Stimulated activated CD8-positive, alpha-beta memory T cell treated with anti-CD3 and anti-CD28 coated beads, Interleukin-12 subunit alpha, Interleukin-12 subunit beta, amount 100 ng/mL, for 24 hours (primary cell): ENCODE measurements around the gene PCF11.

Experiments
- DNase-seq: peaks from one replicate; pipeline ENCODE4 v3.0.0-alpha.2; 2020; ENCODE audit errors: extremely low read depth

Gene PCF11

DNA sequence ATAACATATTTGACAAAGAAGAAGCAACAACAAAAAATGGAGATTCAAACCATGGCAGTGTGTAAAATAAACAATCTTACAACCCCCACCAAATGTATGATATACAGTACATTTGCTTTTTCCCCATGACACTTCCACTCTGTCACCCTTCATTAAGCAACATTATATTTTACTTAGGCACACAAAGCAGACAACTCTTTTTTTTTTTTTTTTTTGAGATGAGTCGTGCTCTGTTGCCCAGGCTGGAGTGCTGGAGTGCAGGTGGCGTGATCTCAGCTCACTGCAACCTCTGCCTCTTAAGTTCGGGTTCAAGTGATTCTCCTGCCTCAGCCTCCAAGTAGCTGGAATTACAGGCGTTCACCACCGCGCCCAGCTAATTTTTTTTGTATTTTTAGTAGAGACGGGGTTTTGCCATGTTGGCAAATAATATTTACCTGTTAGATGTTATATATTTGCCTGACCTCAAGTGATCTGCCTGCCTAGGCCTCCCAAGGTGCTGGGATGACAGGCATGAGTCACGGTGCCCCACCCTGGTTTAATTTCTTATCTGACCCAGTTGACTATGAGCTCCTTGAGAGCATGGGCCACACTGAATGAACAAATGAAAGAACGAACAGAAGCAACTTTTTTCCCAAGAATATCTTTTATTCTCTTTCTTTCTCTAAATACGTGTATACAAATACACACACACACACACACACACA lies 5.5 kb upstream of the PCF11 start:
- no peak for DNase-seq

DNA sequence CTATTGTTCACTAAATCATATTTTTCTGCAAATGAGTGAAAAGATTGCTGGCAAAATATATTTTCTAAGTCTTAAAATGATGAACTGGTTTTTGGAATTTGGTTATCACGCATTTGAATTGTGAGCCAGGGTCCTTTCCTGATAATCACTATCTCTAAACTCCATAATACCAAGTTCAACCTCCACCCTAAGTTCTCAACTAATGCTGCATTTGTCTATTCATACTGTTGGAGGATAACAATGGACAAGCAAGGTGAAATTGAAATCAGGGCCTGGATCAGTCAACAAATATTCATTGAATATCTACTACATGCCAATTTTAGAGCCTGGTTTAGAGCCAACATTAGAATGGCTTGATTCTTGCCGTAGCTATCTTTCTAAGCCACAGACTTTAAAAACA lies 4.7 kb upstream of the PCF11 start:
- no peak for DNase-seq

DNA sequence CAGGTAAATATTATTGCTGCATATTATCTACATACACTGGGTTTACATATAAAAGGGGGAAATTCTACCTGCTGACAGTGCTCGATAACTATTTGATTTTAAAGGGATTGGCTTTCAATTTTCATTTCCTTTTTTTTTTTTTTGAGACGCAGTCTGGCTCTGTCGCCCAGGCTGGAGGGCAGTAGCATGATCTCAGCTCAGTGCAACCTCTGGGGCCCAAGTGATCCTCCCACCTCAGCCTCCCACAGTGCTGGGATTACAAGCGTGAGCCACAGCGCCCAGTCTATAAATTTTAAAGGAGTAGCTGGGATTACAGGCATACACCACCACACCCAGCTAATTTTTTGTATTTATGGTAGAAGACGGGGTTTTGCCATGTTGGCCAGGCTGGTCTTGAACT lies 3.2 kb upstream of the PCF11 start:
- no peak for DNase-seq

GRCh38 chr11:83156144-83156995 lies 561 bp upstream of the PCF11 start:
- DNase-seq: peak; percentile 94

GRCh38 chr11:83157594-83158356 lies 844 bp downstream of the PCF11 start:
- DNase-seq: no peak

DNA sequence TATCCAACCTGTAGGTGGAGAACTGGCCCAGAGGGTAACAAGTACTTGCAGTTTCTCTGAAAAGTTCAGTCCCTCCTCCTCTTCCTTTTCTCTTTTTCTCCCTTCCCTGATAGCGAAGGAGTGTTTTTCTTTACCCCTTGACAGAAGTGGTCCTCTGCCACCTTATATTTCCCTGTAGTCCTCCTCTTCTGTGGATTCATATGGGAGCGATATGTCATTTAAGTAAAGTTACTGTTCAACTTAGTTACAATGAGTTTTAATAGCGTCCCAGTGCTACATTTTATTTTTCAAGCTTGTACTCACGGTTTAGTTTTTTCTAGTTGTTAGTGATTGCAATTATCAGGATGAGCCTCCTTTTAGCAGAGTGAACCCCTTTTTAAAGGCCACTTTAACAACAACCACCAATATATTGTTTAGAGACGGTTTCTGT lies 1.4 kb downstream of the PCF11 start:
- DNase-seq: no peak

DNA sequence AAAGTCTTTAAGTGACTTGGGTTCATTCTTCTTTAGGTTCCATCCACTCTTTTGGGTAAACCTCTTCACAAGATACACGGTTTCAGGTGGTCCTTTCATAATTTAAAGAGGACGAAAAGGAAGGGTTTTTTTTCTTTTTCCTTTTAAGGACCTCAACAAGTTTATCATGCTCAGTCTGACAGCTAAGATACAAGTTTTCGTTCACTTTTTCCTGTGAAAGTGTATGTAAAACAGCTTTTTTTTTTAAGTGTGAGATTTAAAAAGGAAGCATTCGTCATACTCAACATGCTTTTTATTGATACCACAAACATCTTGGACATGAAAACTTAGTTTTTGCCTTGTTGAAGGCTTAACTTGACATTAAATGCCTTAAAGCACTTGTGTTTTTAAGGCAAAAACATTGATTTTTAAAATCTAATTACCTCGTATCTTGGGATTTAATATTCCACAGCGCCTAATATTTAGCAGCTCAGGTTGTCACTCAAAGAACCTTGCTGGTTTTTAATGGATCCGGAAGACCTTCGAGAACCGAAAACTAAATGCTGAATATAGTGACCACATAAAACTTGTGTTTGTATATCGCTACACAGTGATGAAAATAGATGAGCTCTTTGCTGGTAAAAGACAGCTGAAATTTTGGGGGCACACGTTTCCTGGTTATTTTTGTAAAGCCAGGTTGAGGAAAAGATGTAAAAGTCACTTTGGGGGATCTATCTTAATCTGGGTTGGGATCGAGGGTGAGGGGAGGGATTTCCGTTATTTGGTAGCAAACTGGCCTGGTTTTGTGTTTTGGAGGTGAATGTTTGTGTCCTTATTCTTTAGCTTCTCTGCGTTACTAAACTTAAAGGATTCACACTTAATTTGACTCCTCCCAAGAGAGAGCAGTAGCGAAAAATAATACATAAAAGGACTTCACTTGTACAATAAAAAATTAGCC lies 2.3 kb downstream of the PCF11 start:
- DNase-seq: no peak

DNA sequence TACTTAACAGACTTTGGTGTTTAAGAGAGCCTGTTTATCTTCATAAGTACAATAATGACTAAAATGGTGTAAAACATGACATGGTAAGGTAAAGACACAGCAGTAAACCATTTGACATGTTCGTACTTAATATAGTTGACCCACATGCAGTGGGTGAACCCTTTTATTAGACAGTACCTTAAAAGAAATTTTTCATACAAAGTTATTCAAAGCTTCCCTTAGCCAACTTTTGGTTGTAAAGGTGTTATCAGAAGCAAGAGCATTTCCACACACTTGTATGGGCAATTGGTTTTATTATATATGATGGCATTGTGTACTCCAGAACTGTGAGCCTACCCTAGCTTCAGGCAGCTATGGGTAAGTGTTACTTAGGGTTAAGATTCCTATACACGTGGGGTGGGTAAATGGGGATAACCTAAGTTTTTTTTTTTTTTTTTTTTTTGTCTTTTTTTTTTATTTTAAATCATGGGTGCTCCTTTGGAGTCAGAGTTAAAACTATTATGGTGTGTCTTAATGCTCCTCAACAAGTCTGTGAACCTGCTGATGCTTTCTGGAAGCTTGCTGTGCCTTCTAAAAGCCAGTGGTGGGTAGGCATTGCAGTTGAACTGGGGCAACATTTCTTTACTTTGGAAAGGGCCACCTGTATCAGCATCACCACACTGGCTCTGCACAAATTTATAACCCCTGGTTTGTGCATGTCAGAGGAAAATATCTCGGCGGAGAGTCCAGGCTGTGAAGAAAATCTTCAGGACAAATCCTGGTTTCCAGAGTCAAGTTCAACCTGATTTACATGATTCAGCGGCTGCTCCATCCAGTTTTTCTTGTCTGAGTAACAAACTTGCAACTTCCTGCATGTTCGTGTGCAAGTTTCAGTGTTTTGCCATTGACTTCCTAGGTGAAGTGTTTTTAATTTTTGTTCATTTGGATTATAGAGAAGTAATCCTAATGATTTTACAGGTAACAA lies 3.3 kb downstream of the PCF11 start:
- DNase-seq: no peak

- no peak for DNase-seq
Measured at GRCh38 chr11:83161610-83162199, 4.8 kb downstream of the PCF11 start.

DNA sequence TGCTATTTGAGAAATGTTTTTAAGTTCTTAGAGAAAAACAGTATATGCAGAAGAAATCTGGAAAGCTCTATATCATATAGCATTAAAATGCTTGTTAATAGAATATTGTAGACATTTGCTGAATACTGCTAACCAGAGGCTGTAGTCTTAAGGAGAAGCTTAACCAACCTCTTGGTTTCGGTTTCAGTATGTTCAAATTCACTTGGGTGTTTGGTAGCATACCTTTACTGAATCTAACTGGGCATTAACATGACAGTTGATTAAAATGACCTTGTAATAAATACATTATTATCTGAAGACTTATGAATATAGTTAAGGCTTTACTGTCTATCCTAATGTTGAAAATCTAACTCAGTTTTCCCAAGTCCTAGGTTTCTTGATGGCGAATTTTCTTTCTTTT lies 5.4 kb downstream of the PCF11 start:
- DNase-seq: no peak

- DNase-seq: no peak
Measured at GRCh38 chr11:83166193-83166866, 9.4 kb downstream of the PCF11 start.

GRCh38 chr11:83168756-83169155 lies 11.8 kb downstream of the PCF11 start:
- DNase-seq: no peak

DNA sequence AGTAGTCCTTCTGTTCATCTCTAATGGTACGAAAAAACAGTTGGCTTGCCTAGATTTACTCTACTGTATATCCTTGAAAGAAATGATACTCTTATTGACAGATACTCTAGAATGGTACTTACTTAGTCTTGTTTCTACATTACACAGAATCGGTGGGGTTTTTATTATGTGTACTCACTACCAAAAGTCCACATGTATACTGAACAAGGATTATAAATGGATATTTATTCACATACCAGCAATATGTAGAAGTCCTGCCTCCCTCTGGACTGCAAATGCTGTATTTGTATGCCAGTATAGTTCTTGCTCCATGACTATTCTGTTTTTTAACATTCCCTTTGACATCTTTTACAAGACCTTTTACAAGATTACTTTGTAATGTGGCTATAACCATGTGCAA lies 13.9 kb downstream of the PCF11 start:
- no peak for DNase-seq

DNA sequence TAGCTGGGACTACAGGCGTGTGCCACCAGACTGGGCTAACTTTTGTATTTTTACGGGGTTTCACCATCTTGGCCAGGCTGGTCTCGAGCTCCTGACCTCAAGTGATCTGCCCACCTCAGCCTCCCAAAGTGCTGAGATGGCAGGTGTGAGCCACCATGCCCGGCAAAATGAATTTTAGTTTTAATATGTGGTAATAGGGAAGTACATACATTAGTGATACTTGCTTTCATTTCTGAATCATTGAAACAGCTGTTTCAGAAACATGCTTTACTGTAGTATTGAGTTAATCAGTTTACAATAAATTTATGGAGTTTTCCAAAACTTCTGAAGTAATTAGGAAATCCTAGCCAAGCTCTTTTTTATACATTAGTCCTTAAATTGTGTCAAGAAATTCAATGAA lies 15.6 kb downstream of the PCF11 start:
- DNase-seq: no peak

DNA sequence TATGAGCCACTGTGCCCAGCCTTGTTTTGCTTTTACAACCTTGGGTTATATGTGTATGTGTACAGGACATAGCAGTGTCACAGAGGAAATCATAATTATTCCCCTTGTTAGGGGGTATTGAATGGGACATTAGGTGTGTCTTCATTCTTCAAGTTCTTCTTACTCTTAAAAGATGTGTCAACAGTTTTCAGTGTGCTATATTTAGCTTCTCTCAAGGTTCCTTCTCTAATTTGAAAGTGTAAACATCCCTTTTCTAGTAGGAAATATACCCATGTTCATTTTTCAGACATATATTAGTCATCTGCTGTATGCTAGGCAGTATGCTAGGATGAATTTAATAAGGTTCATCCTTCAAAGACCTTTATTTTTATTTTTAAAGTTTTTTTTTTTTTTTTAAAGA lies 17.1 kb downstream of the PCF11 start:
- DNase-seq: no peak

DNA sequence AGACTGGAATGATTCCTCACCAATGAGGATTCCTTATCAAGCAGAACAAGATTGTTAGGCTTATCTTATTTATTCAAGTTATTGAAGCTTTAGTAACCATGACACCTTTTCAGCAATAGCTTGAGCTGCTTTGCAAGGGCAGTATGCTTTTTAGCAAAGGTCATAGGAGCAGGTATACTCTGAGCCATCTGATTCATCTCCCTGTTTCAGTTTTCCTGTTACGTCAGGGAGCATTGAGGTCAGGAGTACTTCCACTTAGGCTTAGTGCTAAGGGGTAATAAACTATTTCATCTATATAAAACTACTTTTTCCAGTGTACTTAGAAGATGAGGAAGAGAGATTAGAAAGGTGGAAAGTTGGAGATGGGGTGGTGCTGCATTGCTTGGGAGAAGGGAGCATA lies 18.9 kb downstream of the PCF11 start:
- no peak for DNase-seq

DNA sequence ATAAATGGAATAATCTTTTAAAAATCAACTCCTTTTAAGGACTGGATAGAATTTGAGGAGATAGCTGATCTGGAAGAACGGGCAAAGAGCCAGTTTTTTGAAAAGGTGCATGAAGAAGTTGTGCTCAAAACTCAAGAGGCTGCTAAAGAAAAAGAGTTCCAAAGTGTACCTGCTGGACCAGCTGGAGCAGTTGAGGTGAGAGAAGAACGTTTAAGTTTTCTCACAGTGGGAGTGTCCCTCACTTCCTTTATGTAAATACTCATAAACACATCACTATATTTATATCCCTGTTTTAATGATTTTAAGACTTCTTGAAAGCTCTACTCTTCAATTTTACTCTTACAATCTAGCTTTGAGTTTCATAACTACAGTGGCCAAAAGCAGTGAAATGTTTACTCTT lies 24.9 kb downstream of the PCF11 start:
- no peak for DNase-seq

- no peak for DNase-seq
Measured at GRCh38 chr11:83185767-83186166, 28.8 kb downstream of the PCF11 start.

DNA sequence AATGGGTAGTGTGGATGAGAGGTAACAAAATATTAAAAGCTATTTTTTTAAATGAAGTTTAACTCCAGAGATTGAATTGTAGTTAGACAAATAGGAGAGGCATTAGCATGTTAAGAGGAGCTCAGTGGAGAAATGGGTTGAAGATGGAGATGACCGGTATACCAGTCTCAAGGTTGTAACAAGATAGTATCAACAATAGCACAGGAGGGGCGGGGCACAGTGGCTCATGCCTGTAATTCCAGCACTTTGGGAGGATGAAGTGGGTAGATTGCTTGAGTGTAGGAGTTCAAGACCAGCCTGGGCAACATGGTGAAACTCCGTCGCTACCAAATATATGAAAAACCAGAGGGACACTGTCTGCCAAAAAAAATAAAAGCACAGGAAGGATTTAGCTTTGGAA lies 30.5 kb downstream of the PCF11 start:
- DNase-seq: no peak
